HG03139 (cell line): Measurements from ENCODE around the gene HNRNPH3.

ENCODE experiments used
- ATAC-seq: cut with Tn5 transposase; IDR thresholded peaks from one replicate; pipeline ENCODE4 v1.9.1; 2021; ENCODE audit not compliant: unreplicated experiment

Gene HNRNPH3

DNA sequence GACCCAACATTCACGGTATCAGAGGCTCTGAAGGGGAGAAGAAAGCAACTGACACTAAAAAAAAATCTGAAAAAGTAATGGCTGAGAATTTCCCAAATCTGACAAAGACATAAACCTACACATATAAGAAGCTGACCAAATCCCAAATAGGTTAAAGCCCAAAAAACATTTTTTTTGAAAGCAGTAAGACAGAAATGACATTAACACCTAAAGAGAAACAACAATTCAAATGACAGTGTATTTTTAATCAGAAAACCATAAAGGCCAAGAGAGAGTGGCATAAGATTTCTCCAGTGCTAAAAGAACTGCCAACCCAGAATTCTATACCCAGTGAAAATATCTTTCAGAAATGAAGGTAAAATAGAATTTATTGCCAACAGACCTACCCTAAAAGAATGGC lies 39.7 kb downstream of the HNRNPH3 start:
- no peak for ATAC-seq

- ATAC-seq, result no peak
These were observed 53.9 kb downstream of the HNRNPH3 start for GRCh38 chr10:68385740-68386139.
